Mesendoderm (in vitro differentiated cells): ENCODE results near the gene COLEC12.
A peak's percentile ranks its signal among the peaks of the same experiment; 100 is the strongest.

Experiments used
- DNase-seq: peaks from one replicate; pipeline ENCODE4 v3.0.0; 2013
- H2AK5ac ChIP-seq: 2 replicates; pipeline ENCODE4 v1.6.1; 2013; ENCODE audit warnings: low read length, inconsistent platforms
- H2BK120ac ChIP-seq: 2 replicates; pipeline ENCODE4 v1.6.1; 2013; ENCODE audit warnings: low read depth, mild to moderate bottlenecking, low read length, moderate library complexity, mixed read lengths
- H2BK15ac ChIP-seq: replicated peaks from 2 replicates; pipeline ENCODE4 v1.6.1; 2013; ENCODE audit warnings: low read depth, mild to moderate bottlenecking, moderate library complexity
- H2BK5ac ChIP-seq: 2 replicates; pipeline ENCODE4 v1.6.1; 2013; ENCODE audit warnings: low read length, inconsistent platforms
- H3K18ac ChIP-seq: 2 replicates; pipeline ENCODE4 v1.6.1; 2013; ENCODE audit warnings: mild to moderate bottlenecking, low read length, mixed read lengths
- H3K23ac ChIP-seq: one replicate; pipeline ENCODE4 v1.6.1; 2013; ENCODE audit warnings: low read length
- H3K27ac ChIP-seq: 2 replicates; pipeline ENCODE4 v1.5.1; 2013; ENCODE audit warnings: low read depth, mild to moderate bottlenecking, inconsistent platforms, low read length, moderate library complexity
- H3K27me3 ChIP-seq: 2 replicates; pipeline ENCODE4 v1.6.1; 2013; ENCODE audit warnings: low read length, control low read depth, mild to moderate bottlenecking, inconsistent platforms; ENCODE audit not compliant: insufficient read depth, poor library complexity
- H3K36me3 ChIP-seq: 2 replicates; pipeline ENCODE4 v1.6.1; 2013; ENCODE audit warnings: low read length, inconsistent platforms; ENCODE audit not compliant: control insufficient read depth, insufficient read depth
- H3K4ac ChIP-seq: one replicate; pipeline ENCODE4 v1.6.1; 2013; ENCODE audit warnings: low read depth, mild to moderate bottlenecking, low read length, moderate library complexity
- H3K4me1 ChIP-seq: 2 replicates; pipeline ENCODE4 v1.6.1; 2013; ENCODE audit warnings: low read depth, low read length, inconsistent platforms; ENCODE audit not compliant: control insufficient read depth
- H3K4me2 ChIP-seq: 2 replicates; pipeline ENCODE4 v1.6.1; 2013; ENCODE audit warnings: low read length
- H3K4me3 ChIP-seq: 2 replicates; pipeline ENCODE4 v1.5.1; 2013; ENCODE audit warnings: mild to moderate bottlenecking, low read length
- H3K56ac ChIP-seq: one replicate; pipeline ENCODE4 v1.6.1; 2013; ENCODE audit warnings: low read length
- H3K79me1 ChIP-seq: 2 replicates; pipeline ENCODE4 v1.6.1; 2013; ENCODE audit warnings: low read length, inconsistent platforms
- H3K79me2 ChIP-seq: 2 replicates; pipeline ENCODE4 v1.6.1; 2013; ENCODE audit warnings: mild to moderate bottlenecking, low read length; ENCODE audit not compliant: control insufficient read depth, insufficient read depth
- H3K9ac ChIP-seq: 2 replicates; pipeline ENCODE4 v1.6.1; 2013; ENCODE audit warnings: low read length, inconsistent platforms
- H4K5ac ChIP-seq: one replicate; pipeline ENCODE4 v1.6.1; 2013; ENCODE audit warnings: low read length
- H4K8ac ChIP-seq: one replicate; pipeline ENCODE4 v1.6.1; 2013; ENCODE audit warnings: low read depth, mild to moderate bottlenecking, control low read depth, low read length, moderate library complexity
- WGBS: extraction: QIAGEN DNeasy Blood & Tissue Kit; methylation state at CpG from one replicate; pipeline ENCODE4 v1.1.7; 2013; ENCODE audit warnings: low lambda C conversion rate, missing lambda C conversion rate; ENCODE audit not compliant: insufficient coverage; ENCODE audit errors: extremely low coverage; 5-methylcytosine and 5-hydroxymethylcytosine counted together

The COLEC12 gene

DNA sequence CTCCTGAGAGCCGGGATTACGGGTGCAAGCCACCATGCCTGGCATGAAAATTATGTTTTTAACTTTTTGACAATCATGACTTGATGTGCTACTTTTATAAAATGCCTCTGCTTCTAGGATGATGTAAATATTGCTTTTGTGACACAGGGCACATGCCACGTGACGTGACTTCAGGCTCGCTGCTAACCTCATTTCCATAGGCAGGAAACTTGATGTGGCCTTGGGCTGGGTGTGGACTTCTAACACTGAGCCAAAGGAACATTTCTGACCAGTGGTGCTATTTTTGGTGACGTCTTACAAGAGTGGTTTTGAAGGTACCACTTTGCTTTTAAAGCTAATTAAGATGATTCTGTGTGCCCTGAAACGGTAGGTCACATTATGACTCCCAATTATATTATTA, 198.4 kb downstream of the COLEC12 start:
- Histone ChIP-seq H2BK15ac (no peak overlapping the region), H3K23ac (no peak overlapping the region), H2BK5ac (peak overlapping the region; percentile 93), H3K4me1 (peaks cover 20% of the 10 kb centered on the region), H3K79me1 (no peaks in the 10 kb centered on the region), H3K4me3 (no peak overlapping the region), H3K9ac (no peak overlapping the region), H3K4ac (no peak overlapping the region), H3K56ac (peak overlapping the region; percentile 57), H3K36me3 (no peaks in the 10 kb centered on the region), H3K27ac (no peak overlapping the region), H2BK120ac (no peak overlapping the region), H3K79me2 (no peaks in the 10 kb centered on the region), H4K5ac (no peak overlapping the region), H4K8ac (no peak overlapping the region), H2AK5ac (peak overlapping the region; percentile 66), H3K27me3 (no peaks in the 10 kb centered on the region), H3K18ac (no peak overlapping the region), H3K4me2 (no peak overlapping the region)
- DNase-seq: no peak
- WGBS: no CpG with 5 or more reads among the region's 7 CpGs

DNA sequence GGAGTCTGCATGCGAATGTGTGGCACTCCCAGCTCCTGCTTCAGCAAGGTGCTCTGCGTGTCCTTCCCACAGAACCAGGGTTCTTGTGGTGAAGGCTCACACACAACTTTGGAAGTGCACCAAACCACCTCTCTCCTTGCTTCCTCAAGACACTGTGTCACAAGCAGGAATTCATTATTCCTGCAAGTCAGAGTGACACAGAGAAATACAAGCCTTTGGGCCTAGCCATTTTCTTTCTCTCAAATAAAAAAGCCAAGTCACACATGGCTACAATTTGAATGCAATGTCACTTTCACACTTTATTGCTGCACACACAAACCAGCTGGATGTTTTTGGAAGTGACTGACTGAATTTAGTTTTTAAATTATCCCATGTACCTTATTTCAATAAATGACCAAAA, 202.6 kb downstream of the COLEC12 start:
- no peak overlapping the region for H3K4ac ChIP-seq
- H3K4me2 ChIP-seq: no peak overlapping the region
- H3K27me3 ChIP-seq: no peaks in the 10 kb centered on the region
- no peak overlapping the region for H3K23ac ChIP-seq
- WGBS: no CpG with 5 or more reads among the region's 2 CpGs
- no peak overlapping the region for H4K5ac ChIP-seq
- no peak overlapping the region for H3K27ac ChIP-seq
- H2BK15ac ChIP-seq: no peak overlapping the region
- no peak overlapping the region for H2BK5ac ChIP-seq
- no peak for DNase-seq
- H3K18ac ChIP-seq: no peak overlapping the region
- H3K79me1 ChIP-seq: no peaks in the 10 kb centered on the region
- H2AK5ac ChIP-seq: no peak overlapping the region
- H3K9ac ChIP-seq: no peak overlapping the region
- peak overlapping the region; percentile 36 for H3K56ac ChIP-seq
- H4K8ac ChIP-seq: no peak overlapping the region
- H3K4me1 ChIP-seq: no peaks in the 10 kb centered on the region
- no peaks in the 10 kb centered on the region for H3K36me3 ChIP-seq
- H3K4me3 ChIP-seq: no peak overlapping the region
- no peaks in the 10 kb centered on the region for H3K79me2 ChIP-seq
- H2BK120ac ChIP-seq: no peak overlapping the region

DNA sequence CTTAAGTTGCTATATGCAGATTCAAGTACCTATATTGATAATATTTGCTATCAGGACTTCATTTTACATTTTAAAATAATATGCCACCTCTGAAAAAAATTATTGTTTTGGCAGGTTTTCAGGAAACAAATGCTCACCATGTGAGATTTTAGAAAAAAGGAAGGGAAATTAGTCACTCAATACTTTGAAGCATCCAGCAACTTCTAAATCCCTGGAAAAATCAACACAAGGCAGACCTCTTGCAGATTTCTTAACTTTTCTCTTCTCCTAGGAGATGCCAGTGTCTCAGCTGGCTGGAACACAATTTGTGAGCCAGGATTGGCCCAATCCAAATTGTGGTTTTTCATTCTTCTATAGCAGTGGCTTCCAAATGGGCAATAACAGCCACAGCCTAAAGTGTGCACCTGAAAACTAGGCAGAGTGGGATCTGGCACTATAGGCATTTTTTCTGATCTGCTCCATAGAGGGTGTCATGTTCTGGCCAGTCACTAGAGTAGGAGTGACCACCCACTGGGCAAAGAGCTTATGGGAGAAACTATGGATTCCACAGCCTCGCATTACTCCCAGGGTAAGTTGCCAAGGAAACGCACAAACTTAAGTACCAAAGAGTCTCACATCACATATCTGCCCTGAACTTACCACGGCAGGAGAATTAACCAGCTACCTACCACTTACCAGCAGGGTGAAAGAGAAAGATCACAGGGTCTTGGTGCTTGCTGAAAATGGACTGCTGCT, 204.6 kb downstream of the COLEC12 start:
- Histone ChIP-seq H4K5ac (no peak overlapping the region), H2BK120ac (no peak overlapping the region), H3K27ac (no peak overlapping the region), H3K56ac (no peak overlapping the region), H3K9ac (no peak overlapping the region), H3K23ac (no peak overlapping the region), H2BK15ac (no peak overlapping the region), H3K79me2 (no peaks in the 10 kb centered on the region), H3K36me3 (no peaks in the 10 kb centered on the region), H4K8ac (no peak overlapping the region), H2AK5ac (no peak overlapping the region), H3K4me2 (no peak overlapping the region), H3K4ac (no peak overlapping the region), H3K79me1 (no peaks in the 10 kb centered on the region), H3K18ac (no peak overlapping the region), H3K4me1 (no peaks in the 10 kb centered on the region), H2BK5ac (no peak overlapping the region), H3K4me3 (no peak overlapping the region), H3K27me3 (no peaks in the 10 kb centered on the region)
- WGBS: no CpG with 5 or more reads among the region's 3 CpGs
- DNase-seq: no peak

DNA sequence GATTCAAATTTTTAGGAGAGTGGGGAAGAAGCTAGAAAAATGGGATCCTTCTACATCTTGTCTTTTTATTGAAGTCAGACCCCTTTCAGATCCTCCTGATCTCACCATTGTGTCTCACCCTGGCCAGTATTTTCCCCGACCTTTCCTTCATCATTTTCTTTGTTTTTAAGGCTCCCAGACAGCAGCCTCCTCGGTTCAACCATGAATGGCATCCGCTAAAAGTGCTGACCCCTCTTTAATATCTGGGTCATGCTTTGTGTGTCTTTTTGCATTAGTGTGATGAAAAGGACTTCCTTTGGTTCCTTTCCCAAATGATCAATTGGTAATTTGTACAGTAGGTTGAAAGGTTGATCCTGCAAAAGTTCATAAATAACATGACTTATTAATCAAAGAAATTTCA, 205.9 kb downstream of the COLEC12 start:
- Histone ChIP-seq H2BK5ac (no peak overlapping the region), H3K4me3 (no peak overlapping the region), H2BK15ac (no peak overlapping the region), H4K5ac (no peak overlapping the region), H3K18ac (no peak overlapping the region), H3K4ac (no peak overlapping the region), H3K4me2 (no peak overlapping the region), H3K56ac (no peak overlapping the region), H2BK120ac (no peak overlapping the region), H3K23ac (no peak overlapping the region), H3K9ac (no peak overlapping the region), H3K27me3 (no peaks in the 10 kb centered on the region), H4K8ac (no peak overlapping the region), H3K36me3 (no peaks in the 10 kb centered on the region), H2AK5ac (no peak overlapping the region), H3K27ac (no peak overlapping the region), H3K79me1 (no peaks in the 10 kb centered on the region), H3K4me1 (no peaks in the 10 kb centered on the region), H3K79me2 (no peaks in the 10 kb centered on the region)
- no CpG with 5 or more reads among the region's 3 CpGs for WGBS
- no peak for DNase-seq

DNA sequence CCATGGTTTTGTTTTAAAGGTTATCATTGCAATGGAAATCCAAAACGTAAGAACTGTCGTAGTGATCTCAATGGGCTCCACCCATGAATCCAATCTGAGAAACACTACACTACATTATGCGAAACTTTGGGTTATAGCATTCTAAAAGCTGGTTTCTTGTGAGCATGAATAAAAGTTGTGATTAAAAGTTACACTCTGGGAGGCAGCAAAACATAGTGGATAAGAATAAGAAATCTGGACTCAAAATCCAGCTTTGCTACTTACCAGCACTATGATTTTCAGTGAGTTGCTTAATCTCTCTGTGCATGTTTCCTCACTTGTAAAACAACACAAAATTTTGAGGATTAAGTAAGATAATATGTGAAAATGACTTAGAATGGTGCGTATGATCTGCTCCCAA, 207.0 kb downstream of the COLEC12 start:
- Histone ChIP-seq H3K79me1 (no peaks in the 10 kb centered on the region), H3K4me1 (no peaks in the 10 kb centered on the region), H3K56ac (no peak overlapping the region), H3K36me3 (no peaks in the 10 kb centered on the region), H3K27ac (no peak overlapping the region), H3K79me2 (no peaks in the 10 kb centered on the region), H3K4me2 (no peak overlapping the region), H4K5ac (no peak overlapping the region), H3K4ac (no peak overlapping the region), H3K27me3 (no peaks in the 10 kb centered on the region), H2AK5ac (no peak overlapping the region), H2BK120ac (no peak overlapping the region), H2BK5ac (no peak overlapping the region), H3K23ac (no peak overlapping the region), H2BK15ac (no peak overlapping the region), H3K18ac (no peak overlapping the region), H3K9ac (no peak overlapping the region), H4K8ac (no peak overlapping the region), H3K4me3 (no peak overlapping the region)
- no CpG with 5 or more reads among the region's 4 CpGs for WGBS
- DNase-seq: no peak

DNA sequence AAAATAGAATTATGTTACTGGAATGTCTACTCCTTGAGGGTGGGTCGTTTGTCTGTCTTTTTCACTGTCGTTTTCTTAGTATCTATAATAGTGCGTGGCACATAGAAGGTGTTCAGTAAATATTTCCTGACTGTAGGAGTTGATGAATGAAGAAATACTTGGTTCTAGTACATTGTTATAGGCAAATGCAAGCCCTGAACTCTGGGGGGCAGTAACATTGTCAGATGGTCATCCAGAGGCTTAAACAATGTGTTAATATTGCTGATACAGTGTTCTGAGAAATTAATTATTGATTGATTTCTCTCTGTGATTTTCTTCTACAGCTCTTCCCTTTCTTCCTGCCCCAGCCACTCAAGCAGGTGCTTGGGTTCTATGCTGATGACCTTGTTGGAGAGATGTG, 208.2 kb downstream of the COLEC12 start:
- H3K36me3 ChIP-seq: no peaks in the 10 kb centered on the region
- no peak overlapping the region for H3K18ac ChIP-seq
- H3K27me3 ChIP-seq: no peaks in the 10 kb centered on the region
- H3K27ac ChIP-seq: no peak overlapping the region
- H3K79me1 ChIP-seq: no peaks in the 10 kb centered on the region
- no peak overlapping the region for H2AK5ac ChIP-seq
- no peak overlapping the region for H3K56ac ChIP-seq
- no peak overlapping the region for H2BK5ac ChIP-seq
- no peak overlapping the region for H3K4me3 ChIP-seq
- no CpG with 5 or more reads among the region's 3 CpGs for WGBS
- H3K79me2 ChIP-seq: no peaks in the 10 kb centered on the region
- no peak overlapping the region for H3K4me2 ChIP-seq
- no peak overlapping the region for H4K8ac ChIP-seq
- no peak overlapping the region for H3K9ac ChIP-seq
- no peak for DNase-seq
- H3K23ac ChIP-seq: no peak overlapping the region
- H2BK15ac ChIP-seq: no peak overlapping the region
- H4K5ac ChIP-seq: no peak overlapping the region
- H3K4me1 ChIP-seq: no peaks in the 10 kb centered on the region
- no peak overlapping the region for H3K4ac ChIP-seq
- H2BK120ac ChIP-seq: no peak overlapping the region
